ENCODE measurements around the gene SUPT3H.
"Not testable (repeated sequence)": the region's sequence is repeated elsewhere in the genome, so short reads cannot be mapped to it uniquely, and the experiment has no call there.

Gene SUPT3H

DNA sequence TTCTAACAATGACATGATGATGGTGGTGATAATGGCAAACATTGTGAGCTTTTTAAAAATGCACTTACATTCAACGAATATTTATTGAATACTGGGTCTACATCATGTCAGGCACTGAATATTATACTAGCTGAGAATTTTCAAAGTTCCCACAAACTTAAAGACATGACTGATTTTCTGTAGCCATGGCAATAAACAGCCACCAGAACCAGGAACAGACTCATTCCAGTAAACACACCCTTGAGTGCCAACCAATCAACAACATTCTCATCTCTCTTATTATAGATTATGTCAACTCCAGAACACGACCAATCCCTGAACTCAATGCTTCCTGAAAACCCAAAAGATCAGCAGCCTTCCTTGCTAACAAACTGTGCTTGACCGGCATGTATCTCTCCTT lies 262.0 kb downstream of the SUPT3H start:
- no peak for DNase-seq (ENCODE audit: low read depth)

DNA sequence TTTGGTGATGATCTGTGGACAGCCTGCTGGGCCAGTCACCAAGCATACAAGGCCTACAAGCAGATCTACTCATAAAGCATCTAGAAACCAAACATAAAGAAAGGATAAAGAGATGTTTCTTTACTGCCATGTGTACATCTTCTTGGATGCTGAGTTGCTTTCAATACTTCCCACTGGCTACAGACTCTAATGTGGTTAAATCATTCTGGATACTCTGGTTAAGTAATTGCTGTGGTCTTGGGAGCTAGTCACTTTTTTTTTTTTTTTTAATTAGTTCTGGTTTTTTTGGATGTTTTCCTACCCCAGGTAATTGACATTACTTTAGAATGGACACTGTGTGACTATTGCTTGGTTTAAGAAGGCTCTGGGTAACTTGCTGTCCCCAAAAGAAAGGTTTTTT lies 265.0 kb downstream of the SUPT3H start:
- no peak for DNase-seq (ENCODE audit: low read depth)

DNA sequence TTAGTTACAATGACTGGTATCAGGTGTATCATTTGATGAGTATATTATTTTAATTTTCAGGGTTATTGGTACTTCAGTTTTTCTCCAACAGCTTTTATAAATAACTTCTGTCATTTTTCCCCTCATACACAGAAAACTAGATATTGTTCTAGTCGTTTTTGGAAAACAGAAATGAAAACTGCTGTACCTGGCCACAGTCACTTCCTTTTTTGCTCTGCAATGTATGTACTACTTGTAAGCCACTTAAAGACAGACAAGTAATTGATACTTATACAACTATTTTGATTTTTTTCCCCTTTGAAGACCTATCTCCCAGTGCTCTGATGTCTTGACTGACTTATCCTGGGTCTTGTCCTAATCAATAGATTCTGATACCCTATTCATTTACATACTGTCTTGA lies 268.2 kb downstream of the SUPT3H start:
- DNase-seq (ENCODE audit: low read depth) = no peak

DNA sequence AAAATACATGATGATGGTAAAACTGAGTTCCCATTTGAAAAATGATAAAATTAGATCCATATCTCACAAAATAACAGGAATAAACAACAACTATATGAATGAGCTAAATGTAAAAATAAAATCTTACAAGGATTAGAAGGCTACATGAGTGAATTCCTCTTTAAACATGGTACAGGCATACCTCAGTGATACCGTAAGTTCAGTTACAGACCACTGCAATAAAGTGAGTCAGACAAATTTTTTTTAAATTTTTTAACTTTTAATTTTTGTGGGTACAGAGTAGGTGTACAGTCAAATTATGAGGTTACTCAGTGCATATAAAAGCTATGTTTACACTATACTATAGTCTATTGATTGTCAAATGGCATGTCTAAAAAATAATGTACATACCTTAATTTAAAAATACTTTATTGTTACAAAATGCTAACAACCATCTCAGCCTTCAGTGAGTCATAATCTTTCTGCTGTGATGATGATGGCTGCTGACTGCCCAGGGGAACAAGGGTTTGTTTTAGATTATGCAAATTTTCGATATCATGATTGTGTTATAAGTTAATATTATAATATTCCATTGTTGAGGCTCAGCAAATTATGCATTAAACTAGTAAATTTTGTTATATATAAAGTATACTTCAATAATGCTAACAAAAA lies 272.4 kb downstream of the SUPT3H start:
- no peak for DNase-seq (ENCODE audit: low read depth)

DNA sequence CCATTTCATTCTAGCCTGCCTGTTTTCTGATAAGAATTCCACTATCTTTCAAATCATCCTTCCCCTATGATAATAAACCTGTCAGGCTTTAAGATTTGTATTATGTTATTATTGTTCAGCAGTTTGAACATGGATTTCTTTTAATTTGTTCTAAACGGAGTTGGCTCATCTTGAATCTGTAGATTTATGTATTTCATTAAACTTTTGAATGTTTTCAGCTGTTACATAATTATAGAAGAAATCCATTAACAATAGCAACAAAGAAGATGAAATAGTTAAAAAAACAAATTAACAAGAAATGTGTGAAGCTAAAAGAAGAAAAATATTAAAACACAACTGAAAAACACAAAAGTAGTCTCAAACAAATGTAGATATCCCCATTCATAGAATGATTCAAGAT lies 273.3 kb downstream of the SUPT3H start:
- no peak for DNase-seq (ENCODE audit: low read depth)

DNA sequence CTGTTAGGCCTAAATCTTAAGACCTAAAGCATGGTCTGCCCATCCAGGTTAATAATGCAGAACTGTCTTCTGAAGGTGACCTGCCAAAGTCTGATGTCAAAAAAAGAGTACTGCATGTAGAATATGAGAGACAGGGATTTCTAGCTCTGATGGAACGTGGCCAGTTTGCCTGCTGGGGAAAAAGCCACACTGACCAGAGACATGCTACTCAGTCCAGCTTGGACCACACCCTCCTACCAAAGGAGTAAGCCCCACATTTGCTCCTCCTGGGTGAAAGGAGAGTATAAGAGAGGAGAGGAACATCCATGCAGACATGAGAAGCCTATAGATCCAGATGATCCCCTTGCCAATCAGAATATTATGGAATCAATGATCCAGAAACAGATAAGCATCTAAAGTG lies 279.5 kb downstream of the SUPT3H start:
- no peak for DNase-seq (ENCODE audit: low read depth)

DNA sequence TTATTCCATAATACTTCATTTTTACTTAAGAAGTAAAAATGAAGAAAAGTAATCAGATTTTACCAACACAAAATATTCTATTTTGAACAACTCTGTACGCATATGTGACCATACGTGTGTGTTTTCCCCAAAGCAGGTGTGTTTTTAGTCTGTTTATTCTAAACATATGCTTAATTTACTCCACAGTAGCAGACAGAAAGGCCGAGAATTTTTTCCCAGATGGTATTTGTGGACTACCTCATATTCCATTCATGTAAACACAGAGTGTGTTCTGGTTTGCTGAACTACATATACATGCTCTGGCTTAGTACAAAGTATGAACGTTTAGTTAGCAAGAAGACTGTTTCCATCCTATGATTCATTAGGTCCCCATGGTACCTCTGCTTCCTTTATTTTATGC lies 282.9 kb downstream of the SUPT3H start:
- no peak for DNase-seq (ENCODE audit: low read depth)

DNA sequence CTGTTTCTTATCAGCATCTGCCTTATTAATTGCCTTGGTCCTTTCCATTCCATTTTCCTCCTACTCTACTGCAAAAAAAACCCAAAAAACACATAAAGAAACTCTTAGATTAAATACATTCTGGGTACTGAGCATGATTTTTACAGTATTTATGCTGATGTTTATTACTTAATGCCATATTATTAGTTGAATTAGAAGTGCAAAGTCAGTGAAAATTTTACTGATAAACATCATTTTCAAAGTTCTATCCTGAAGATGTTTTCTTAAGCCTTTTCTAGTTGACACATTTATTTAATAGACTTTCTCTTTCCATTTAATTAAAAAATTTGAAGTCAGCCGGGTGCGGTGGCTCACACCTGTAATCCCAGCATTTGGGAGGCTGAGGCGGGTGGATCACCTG lies 285.6 kb downstream of the SUPT3H start:
- no peak for DNase-seq (ENCODE audit: low read depth)

DNA sequence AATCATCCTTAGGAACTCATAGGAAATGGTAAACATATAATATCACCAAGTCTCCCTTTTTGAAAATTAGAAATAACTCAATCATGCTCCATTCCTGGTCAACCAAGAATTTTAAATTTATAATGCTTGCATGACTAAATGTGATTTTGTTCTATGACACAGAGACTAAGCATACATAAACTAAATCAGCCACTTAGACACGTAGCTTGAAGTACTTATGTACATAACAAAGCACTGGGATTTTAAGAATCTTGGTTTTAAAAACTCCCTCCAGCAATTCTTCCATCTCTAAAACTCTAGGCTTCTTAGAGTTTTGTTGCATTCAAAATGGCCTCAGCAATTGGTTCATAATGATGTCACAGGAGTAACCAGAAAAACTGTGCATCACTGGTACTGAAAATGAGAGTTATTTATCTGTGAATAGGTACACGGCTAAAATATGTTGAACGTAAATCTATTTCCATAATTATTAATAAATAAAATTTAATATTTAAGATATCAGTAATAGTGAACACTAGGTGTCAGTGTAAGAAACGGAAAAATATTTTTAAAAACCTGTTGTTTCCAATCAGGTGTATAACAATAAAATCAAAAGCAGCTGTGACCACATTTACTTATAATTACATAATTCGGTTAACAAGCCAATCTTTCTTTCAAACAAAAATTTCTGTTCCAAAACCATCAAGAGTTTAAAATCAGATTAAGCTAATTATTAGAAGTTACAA lies 291.2 kb downstream of the SUPT3H start:
- DNase-seq (ENCODE audit: low read depth) = no peak

DNA sequence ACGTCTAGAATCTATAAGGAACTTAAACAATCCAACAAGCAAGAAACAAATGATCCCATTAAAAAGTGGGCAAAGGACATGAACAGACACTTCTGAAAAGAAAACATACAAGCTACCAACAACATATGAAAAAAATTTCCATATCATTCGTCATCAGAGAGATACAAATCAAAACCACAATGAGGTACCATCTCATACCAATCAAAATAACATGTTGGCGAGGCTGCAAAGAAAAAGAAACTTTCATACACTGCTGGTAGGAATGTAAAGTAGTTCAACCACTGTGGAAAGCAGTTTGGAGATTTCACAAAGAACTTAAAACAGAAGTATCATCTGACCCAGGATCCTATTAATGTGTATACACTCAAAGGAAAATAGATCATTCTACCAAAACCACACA lies 293.5 kb downstream of the SUPT3H start:
- DNase-seq (ENCODE audit: low read depth) = no peak

DNA sequence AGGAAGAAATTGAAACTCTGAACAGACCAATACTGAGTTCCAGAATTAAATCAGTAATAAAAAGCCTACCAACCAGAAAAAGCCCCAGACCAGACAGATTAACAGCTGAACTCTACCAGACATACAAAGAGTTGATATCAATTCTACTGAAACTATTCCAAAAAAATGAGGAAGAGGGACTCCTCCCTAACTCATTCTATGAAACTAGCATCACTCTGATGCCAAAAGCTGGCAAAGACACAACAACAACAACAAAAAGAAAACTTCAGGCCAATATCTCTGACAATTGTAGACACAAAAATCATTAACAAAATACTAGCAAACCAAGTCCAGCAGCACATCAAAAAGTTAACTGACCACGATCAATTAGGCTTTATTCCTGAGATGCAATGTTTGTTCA lies 295.6 kb downstream of the SUPT3H start:
- no peak for DNase-seq (ENCODE audit: low read depth)

DNA sequence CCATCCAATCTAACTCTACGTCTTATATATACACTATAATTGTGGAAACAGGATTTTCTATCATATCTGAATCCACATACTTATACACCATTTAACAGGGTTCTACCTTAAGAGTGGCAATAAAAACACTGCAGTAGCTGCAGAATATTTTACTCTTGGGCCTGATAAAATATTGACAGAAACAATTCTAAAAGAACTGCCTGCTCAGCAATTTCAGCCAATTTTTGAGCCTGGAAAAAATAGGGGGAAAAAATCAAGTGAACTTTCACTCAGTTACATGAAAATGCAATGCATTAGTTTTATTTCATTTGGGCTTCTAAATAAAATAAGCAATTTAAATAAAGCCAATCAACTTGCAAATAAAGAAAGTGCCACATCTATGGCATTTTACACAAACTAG lies 296.1 kb downstream of the SUPT3H start:
- DNase-seq (ENCODE audit: low read depth) = no peak

DNA sequence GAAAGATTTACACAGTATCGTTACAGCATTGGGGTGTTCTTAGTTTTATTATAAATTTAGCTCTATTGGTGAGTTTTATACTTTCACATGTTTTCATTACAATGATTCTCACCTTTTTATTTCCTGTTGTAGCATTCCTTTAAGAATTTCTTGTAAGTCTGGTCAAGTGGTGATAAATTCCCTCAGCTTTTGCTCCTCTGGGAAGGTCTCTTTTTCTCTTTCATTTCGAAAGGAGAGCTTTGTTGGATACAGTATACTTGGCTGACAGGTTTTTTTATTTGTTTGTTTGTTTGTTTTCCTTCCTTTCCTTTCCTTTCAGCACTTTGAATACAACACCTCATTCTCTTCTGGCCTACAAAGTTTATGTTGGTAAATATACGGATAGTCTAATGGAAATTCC lies 299.3 kb downstream of the SUPT3H start:
- DNase-seq (ENCODE audit: low read depth) = no peak

DNA sequence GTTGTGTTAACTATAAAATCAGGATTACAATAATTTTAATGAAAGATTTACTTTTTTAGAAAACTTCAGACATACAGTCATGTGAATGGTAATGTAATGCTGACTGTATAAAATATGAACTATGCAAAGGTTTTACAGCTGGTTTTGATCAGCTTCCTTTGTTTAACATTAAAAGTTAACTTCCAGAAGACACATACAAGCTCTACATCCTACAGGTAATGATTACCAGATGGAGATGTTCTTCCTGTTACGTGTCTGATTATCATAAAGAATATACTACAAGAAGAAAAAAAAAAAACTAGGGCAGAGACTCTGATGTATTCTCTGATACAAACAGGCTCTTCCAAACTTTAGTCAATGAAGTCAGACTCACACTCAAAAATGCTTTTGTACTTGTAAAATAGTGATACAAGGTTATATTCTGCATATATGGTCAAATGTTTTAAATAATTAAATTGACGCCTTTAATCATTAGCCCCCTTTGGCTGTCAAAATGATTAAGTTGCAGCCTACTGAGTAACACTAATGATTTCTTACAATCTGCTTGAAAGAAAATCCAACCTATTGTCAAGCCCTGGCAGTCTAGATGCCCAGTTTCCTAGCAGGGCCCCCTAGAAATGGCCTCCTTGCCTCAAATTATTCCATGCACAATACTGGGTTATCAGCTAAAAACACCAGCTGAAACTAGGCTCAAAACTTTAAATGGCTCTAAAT lies 301.4 kb downstream of the SUPT3H start:
- no peak for DNase-seq (ENCODE audit: low read depth)

DNA sequence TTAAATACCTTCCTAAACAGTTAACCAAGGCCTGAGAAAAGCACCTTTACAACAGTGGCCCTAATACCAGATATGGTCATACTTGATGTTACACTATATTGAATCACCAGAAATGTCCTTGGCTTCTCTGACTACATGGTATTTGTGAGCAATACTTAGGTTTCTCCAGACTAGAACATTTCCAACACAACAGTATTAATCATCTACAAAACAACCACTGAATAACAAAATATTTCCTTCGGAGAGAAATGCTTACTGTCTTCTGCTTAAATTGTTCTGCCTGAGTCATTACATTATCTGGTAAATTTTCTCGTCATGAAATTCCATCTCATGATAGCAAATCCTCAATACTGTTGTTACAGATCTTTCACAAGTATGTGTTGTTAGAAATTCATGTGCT lies 302.5 kb downstream of the SUPT3H start:
- DNase-seq (ENCODE audit: low read depth) = no peak

DNA sequence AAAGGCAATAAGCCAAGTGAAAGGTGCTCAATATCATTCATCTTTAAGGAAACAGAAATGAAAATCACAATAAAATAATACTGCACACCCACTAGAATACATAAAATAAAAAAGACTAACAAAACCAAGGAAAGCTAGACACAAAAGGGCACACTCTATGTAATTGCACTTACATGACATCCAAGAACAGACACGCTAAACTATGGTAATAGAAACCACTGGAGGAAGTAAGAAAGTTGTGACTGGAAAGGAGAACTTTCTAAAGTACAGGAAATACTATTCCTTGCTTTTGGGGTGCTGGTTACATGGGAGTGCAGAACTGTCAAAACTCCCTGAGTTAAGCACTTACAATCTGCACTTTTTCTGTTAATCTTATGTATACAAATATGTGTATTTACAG lies 303.3 kb downstream of the SUPT3H start:
- DNase-seq (ENCODE audit: low read depth) = no peak

DNA sequence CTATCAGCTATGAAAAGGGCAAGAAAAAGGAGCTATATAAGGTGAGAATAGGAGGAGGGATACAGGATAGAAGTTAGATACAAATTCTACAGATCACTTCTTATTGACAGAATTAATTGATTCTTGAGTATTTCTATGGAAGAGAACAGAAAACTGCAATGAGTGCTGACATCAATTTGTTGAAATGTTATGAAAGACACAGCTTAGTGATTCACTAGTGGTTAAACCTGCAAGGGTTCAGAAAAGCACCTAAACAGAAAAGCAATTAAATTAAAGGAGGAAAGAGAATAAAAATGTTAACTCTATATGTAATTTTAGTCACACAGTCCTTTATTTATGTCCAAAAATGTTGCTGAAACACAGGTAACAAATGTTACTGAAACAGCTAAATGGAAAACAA lies 304.0 kb downstream of the SUPT3H start:
- no peak for DNase-seq (ENCODE audit: low read depth)

DNA sequence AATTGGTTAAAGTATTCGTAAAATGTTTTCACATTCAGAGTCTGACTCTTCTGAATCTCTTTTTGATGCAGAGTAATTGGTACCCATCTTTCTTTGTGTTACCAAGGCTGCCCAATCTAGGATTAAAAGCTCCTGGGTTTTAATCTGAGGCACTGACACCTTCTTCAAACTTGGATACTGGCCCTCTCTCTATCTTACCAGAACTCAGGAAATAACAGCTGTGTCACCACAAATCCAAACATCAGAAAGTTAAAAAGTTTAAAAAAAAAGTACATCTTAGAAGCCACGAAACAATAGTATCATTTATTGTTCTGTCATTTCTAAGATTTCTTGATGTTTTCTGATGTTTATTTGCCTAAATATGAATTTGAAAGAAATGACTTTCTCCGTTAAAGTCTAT lies 305.1 kb downstream of the SUPT3H start:
- no peak for DNase-seq (ENCODE audit: low read depth)

DNA sequence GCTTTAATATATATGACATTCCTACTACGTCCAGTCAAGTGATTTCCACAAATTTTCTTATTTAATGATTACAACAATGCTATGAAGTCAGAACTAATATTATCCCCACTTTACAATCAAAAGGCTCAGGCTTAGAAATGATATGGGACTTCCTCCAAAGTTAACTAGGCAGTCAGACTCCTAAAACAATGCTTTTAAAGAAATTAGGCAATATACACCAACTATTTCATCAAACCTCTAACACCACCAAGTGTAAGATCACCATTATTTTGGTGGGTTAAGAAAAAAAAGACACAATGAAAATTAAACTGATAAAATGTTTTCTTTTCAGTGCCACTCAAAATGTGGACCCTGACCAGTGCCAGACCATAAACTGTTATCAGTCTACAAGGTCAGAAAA lies 305.7 kb downstream of the SUPT3H start:
- no peak for DNase-seq (ENCODE audit: low read depth)

DNA sequence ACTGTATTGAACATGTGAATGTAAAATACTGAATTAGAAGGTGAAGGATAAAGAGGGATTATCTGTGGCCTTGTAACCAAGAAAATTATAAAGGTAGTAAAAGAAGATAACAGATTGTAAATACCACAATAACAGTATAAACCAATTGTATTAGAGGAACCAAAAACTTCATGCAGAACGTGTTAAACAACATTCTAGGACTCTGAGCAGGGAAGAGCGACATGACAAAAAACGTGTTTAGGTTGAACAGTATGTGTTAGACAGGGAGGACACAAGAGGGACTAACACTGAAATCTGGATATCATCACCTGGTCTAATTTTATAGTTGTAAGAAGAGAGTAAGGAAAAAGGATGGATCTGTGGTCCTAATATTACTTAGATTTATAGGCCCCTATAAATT lies 308.6 kb downstream of the SUPT3H start:
- DNase-seq (ENCODE audit: low read depth) = no peak

DNA sequence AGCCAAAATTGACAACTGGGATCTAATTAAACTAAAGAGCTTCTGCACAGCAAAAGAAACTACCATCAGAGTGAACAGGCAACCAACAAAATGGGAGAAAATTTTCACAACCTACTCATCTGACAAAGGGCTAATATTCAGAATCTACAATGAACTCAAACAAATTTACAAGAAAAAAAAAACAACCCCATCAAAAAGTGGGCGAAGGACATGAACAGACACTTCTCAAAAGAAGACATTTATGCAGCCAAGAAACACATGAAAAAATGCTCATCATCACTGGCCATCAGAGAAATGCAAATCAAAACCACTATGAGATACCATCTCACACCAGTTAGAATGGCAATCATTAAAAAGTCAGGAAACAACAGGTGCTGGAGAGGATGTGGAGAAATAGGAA lies 310.3 kb downstream of the SUPT3H start:
- DNase-seq (ENCODE audit: low read depth) = not testable (repeated sequence)

DNA sequence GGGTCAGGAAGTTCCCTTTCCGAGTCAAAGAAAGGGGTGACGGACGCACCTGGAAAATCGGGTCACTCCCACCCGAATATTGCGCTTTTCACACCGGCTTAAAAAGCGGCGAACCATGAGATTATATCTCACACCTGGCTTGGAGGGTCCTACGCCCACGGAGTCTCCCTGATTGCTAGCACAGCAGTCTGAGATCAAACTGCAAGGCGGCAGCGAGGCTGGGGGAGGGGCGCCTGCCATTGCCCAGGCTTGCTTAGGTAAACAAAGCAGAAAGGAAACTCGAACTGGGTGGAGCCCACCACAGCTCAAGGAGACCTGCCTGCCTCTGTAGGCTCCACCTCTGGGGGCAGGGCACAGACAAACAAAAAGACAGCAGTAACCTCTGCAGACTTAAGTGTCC lies 315.1 kb downstream of the SUPT3H start:
- DNase-seq (ENCODE audit: low read depth) = not testable (repeated sequence)

DNA sequence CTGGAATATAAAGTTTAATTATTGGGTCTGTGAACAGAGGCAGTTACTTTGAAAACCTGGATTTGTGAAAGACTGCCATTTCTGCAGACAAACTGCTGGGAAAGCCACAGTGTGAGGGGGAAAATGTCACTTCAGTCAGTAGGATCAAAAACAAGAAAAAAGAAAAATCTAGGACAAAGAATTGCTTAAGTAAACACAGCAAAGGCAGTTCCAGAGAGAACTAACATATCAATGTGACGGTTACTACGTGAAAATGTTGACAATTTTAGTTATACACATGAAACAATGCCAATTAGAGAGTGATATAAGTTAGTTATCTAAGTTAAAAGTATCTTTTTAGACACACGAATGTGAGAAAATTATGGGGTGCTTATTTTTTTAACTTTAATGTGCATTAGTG lies 320.0 kb downstream of the SUPT3H start:
- no peak for DNase-seq (ENCODE audit: low read depth)

DNA sequence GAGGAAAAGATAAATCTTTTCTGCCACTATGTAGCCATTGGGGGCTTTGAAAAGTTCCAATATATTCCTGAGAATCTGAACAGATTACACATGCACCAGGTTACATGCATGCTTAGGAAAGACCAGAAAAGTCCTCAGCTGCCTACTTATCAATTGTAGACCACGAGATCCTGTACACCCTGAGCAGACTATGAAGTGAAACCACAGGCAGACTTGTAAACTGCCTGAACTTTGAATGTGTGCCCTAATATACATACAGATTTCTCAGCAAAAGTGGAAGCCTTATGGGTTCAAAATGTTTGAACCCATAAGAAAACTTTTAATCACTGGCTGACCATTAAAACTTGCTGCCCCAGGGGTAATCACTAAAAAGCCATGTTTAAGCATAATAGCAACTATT lies 323.1 kb downstream of the SUPT3H start:
- no peak for DNase-seq (ENCODE audit: low read depth)

Data from activated T-cell treated with anti-CD3 and anti-CD28 coated beads for 24 hours (primary cell).